GM13976 (cell line): ENCODE measurements around the gene ADORA1.

Experiments
- DNase-seq: peaks from one replicate; pipeline ENCODE4 v3.0.0; 2012; ENCODE audit warnings: low spot score
- in situ Hi-C: fragments of 300-500 bp; cut with MboI; formaldehyde crosslinking; loops from one replicate; pipeline ENCODE4 v1.12.0; 2022; ENCODE audit warnings: low sequenced_read_pairs, mixed read lengths, inconsistent platforms; ENCODE audit not compliant: unreplicated experiment
- TF ChIP-seq, protein P1 (sequence below): IDR thresholded peaks from 2 replicates; pipeline ENCODE4 v1.5.1; 2012; ENCODE audit warnings: borderline replicate concordance, mild to moderate bottlenecking; ENCODE audit not compliant: insufficient read depth; ENCODE audit errors: extremely low read depth, missing control alignments, control extremely low read depth

The ADORA1 gene

DNA sequence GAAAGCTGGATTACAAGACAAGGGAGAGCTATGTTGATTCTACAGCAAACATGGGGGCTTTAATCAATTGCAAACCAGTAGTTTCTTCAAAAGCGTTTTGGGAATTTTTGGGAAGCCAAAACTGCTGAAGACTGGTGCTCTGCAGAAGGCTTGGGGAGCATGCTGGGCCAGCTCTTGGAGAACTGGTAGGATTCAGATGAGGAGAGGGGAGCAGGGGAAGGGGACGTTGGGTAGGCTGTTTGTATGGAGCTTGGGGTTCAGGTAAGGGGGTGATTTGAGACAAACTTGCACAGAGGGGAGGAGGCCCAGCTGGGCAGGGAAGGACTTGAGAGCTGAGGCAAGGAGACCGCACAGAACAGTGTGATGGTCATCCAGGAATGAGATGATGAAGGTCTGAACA is 39.1 kb upstream of the ADORA1 start:
- in situ Hi-C loops: no loop called here
- DNase-seq: no peak
- TF ChIP-seq, protein P1, sequence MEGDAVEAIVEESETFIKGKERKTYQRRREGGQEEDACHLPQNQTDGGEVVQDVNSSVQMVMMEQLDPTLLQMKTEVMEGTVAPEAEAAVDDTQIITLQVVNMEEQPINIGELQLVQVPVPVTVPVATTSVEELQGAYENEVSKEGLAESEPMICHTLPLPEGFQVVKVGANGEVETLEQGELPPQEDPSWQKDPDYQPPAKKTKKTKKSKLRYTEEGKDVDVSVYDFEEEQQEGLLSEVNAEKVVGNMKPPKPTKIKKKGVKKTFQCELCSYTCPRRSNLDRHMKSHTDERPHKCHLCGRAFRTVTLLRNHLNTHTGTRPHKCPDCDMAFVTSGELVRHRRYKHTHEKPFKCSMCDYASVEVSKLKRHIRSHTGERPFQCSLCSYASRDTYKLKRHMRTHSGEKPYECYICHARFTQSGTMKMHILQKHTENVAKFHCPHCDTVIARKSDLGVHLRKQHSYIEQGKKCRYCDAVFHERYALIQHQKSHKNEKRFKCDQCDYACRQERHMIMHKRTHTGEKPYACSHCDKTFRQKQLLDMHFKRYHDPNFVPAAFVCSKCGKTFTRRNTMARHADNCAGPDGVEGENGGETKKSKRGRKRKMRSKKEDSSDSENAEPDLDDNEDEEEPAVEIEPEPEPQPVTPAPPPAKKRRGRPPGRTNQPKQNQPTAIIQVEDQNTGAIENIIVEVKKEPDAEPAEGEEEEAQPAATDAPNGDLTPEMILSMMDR: no peak

DNA sequence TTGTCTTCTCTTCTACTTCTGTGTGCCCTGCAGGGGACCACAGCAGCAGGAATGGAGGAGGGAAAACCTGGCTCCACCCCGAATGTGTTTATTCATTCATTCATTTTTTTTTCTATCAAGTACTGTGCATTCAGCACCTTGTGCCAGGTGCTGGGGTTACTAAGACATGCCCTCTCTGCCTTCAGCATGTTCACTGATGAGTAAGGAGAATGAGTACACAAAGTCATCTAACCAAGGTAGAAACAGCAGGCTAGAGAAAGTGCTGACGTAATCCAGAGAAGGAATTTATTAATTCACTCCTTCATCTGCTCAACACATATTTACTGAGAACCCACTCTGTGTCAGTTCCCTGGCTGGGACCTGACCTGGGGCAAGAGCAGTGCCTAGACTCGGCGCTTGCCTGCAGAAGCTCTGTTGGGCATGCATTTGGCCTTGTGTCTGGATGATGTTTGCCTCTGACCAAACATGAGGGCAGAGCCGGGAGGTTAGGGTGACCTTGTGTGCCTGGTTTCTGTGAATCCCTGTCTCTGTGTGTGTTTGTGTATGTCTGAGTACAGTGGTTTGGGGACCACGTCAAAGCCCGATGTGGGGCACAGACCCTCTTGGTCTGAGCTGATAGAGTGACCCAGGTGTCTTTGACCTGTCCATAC is 38.4 kb upstream of the ADORA1 start:
- in situ Hi-C loops: no loop called here
- peak; percentile 8 for DNase-seq
- TF ChIP-seq, protein P1: no peak

DNA sequence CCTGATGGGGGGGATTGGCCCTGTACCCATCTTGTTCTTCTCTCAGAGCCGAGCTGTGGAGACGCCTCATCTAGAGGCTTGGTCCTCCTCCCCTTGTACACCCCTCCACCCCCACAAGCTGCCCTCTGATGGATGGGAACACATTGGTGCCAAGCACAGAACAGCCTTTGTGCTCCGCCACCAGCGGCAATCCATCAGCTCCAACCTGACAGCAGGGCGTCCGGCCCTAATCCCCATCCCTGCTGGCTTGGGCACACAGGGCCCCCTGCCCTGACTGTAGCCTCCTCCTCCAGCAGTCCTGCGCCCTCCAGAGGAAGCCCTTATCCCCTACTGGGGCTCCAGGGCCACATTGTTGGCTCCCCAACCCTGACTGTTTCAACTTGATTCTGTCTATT is 37.9 kb upstream of the ADORA1 start:
- in situ Hi-C loops: no loop called here
- no peak for DNase-seq
- TF ChIP-seq, protein P1: no peak

DNA sequence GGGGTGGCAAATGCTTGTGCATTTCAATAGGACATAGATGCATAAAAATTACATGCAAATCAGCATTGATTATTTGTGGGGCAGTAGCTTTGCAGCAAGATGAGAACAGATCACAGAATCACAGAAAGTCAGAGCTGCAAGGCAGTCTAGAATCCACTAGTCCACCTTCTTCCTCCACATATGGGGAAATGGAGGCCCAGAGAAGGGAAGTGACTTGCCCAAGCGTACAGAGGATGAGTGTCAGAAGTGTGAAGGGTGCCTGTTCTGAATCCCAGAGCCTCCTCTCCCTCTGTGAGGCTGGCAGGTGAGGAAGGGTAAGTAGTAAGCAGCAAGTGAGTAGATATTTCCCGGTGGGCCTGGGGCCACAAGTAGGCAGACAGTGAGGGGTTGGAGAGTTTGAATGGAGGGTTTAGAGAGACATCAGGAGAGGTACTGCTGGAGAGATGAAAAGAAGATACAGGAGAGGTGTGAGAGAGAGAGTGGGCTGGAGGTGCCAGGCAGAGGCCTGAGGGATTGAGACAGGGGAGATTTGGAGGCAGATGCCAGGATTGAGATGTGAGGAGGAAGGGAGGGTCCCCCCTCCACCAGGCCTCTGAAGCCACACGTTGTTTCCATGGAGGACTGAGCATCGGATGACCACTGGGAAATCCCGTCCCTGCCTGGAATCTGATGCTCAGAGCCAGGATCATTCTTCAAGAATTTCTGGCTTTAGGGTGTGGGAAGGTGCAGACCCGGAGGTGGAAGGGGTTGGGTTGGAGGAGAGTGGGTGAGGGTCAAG is 36.9 kb upstream of the ADORA1 start:
- TF ChIP-seq, protein P1: no peak
- in situ Hi-C loops: no loop called here
- DNase-seq: no peak

DNA sequence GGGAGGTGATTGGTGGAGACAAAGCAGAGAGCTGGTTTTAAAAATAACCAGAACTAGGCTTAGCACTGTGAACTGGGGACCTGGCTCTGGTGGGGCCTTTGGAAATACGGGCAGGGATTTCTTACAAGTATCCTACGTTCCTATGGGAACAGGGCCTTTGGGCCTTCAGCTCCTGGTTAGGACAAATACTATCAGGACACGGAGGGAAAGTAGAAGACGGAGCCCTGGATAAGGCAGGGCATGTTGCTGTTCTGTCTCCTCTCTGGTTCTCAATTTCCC is 36.4 kb upstream of the ADORA1 start:
- no peak for DNase-seq
- in situ Hi-C loops: no loop called here
- TF ChIP-seq, protein P1: no peak

DNA sequence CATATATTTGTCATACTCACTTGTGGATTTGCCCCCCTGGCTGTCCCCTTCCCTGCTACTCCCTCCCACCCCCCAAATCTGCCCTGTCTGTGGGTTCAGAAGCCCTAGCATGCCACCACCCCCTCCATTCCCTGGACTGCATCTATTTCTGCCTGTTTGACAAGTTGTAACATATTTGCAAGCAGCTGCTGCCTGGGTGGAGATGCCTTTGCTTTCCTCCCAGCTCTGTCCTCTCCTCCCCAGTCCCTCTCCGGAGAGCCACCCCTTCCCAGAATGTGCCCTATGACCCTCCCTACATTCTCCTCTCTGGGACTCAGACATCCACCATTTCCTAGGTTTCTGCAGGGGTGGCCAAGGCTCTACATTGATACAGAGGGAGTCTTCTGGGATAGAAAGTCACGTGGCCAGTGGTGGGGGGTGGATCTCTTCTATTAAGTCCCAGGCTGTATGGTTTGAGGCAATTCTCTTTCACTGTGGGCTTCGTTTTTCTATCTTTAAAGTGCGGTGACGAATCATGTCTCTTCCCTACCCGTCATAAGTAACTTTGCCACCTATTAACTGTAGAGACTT is 35.7 kb upstream of the ADORA1 start:
- TF ChIP-seq, protein P1: no peak
- DNase-seq: no peak
- in situ Hi-C loops: no loop called here
